Prostate gland (tissue), 2 donors: ENCODE measurements around the gene ENTPD7.

Experiments
- POLR2A ChIP-seq: fragments of 450-650 bp; IDR thresholded peaks from one replicate; pipeline ENCODE4 v1.6.1; 2016; ENCODE audit warnings: antibody characterized with exemption, mild to moderate bottlenecking
- POLR2AphosphoS5 ChIP-seq: sonication (generic); formaldehyde crosslinking; IDR thresholded peaks from one replicate; pipeline ENCODE4 v1.6.1; 2017; ENCODE audit warnings: antibody characterized with exemption
- TF ChIP-seq, protein P1 (sequence below), 4 experiments: fragments of 200-600 bp in 2 of 4; fragments of 450-650 bp in 2 of 4; sonication (generic) in 2 of 4; IDR thresholded peaks; 1 replicate in 3 of 4; 2 replicates in 1 of 4; pipeline ENCODE4 v1.5.1; 2016 to 2019; ENCODE audit warnings: antibody characterized with exemption in 4 of 4, mild to moderate bottlenecking in 2 of 4, moderate library complexity in 2 of 4

DNA sequence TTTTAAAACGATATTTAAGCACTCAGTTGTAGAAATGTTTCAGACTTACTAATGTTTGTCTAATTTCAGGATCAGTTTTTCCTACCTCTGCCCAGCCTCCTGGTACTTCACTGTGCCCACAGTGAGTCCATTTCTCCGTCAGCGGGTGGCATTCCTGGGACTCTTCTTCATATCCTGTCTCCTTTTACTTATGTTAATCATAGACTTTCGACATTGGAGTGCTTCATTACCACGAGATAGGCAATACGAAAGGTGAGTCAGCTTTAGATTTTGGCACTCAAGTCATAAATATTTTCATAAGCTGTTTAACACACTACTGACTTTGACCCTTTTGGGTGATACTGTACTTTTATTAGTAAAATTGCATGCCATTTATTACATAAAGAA lies 2.1 kb downstream of the ENTPD7 start:
- TF ChIP-seq, protein P1, sequence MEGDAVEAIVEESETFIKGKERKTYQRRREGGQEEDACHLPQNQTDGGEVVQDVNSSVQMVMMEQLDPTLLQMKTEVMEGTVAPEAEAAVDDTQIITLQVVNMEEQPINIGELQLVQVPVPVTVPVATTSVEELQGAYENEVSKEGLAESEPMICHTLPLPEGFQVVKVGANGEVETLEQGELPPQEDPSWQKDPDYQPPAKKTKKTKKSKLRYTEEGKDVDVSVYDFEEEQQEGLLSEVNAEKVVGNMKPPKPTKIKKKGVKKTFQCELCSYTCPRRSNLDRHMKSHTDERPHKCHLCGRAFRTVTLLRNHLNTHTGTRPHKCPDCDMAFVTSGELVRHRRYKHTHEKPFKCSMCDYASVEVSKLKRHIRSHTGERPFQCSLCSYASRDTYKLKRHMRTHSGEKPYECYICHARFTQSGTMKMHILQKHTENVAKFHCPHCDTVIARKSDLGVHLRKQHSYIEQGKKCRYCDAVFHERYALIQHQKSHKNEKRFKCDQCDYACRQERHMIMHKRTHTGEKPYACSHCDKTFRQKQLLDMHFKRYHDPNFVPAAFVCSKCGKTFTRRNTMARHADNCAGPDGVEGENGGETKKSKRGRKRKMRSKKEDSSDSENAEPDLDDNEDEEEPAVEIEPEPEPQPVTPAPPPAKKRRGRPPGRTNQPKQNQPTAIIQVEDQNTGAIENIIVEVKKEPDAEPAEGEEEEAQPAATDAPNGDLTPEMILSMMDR (IDR thresholded peaks at IDR 0.05): no peak
- TF ChIP-seq POLR2AphosphoS5: no peak
- TF ChIP-seq POLR2A: no peak
